H1 (cell line): ENCODE measurements around the gene B4GAT1. TPM values are rescaled to one million over a fixed set of nuclear protein-coding genes. Genes with fewer than 3 reads are reported as not detected.

Experiments
- CBX5 ChIP-seq: fragments of 300-800, 300-1000 bp; sonication (generic); IDR thresholded peaks from 2 replicates; pipeline ENCODE4 v1.7.1; 2016; ENCODE audit warnings: antibody characterized with exemption, low read length, low read depth
- polyA plus RNA-seq, 7 experiments: library from polyadenylated mRNA; depleted of rRNA in 3 of 7; stranded (reverse) in 5 of 7; unstranded in 2 of 7; fragments of >200 nt in 5 of 7; fragments of 200-250 nt in 2 of 7; gene quantifications; 1 replicate in 5 of 7; 2 replicates in 1 of 7; 4 replicates in 1 of 7; pipeline versions ENCODE4 v1.2.1 to v1.2.3, GENCODE V29; 2011 to 2013; ENCODE audit warnings: missing spikeins in 2 of 7, mixed read lengths in 2 of 7
- total RNA-seq: library from RNA; stranded (reverse); fragmentation: NEBNext Ultra II Directional; extraction: Animal tissue kit (Norgen Biotek cat#: 25700); gene quantifications from 2 replicates; pipeline ENCODE4 v1.2.1, GENCODE V29; 2021

Gene B4GAT1
- total and polyA plus RNA-seq, 2 of the 8 experiments (the other 6 are each of a cell fraction or from before 2014, with no cell fraction given) = 22.2 to 27.8 TPM

GRCh38 chr11:66326261-66327111 is 20.9 kb downstream of the B4GAT1 start (continued):
- no peak for TF ChIP-seq CBX5
- TF ChIP-seq, all 59 proteins: peak for 0
